Activated CD8-positive, alpha-beta memory T cell treated with anti-CD3 and anti-CD28 coated beads, Interleukin-2, amount 50 U/mL, for 1 hour (primary cell): ENCODE results near the gene DOCK7.
"Not testable (repeated sequence)": the region's sequence is repeated elsewhere in the genome, so short reads cannot be mapped to it uniquely, and the experiment has no call there.

ENCODE experiments used
- DNase-seq: peaks from one replicate; pipeline ENCODE4 v3.0.0-alpha.2; 2020; ENCODE audit errors: extremely low read depth

The DOCK7 gene, protein sequence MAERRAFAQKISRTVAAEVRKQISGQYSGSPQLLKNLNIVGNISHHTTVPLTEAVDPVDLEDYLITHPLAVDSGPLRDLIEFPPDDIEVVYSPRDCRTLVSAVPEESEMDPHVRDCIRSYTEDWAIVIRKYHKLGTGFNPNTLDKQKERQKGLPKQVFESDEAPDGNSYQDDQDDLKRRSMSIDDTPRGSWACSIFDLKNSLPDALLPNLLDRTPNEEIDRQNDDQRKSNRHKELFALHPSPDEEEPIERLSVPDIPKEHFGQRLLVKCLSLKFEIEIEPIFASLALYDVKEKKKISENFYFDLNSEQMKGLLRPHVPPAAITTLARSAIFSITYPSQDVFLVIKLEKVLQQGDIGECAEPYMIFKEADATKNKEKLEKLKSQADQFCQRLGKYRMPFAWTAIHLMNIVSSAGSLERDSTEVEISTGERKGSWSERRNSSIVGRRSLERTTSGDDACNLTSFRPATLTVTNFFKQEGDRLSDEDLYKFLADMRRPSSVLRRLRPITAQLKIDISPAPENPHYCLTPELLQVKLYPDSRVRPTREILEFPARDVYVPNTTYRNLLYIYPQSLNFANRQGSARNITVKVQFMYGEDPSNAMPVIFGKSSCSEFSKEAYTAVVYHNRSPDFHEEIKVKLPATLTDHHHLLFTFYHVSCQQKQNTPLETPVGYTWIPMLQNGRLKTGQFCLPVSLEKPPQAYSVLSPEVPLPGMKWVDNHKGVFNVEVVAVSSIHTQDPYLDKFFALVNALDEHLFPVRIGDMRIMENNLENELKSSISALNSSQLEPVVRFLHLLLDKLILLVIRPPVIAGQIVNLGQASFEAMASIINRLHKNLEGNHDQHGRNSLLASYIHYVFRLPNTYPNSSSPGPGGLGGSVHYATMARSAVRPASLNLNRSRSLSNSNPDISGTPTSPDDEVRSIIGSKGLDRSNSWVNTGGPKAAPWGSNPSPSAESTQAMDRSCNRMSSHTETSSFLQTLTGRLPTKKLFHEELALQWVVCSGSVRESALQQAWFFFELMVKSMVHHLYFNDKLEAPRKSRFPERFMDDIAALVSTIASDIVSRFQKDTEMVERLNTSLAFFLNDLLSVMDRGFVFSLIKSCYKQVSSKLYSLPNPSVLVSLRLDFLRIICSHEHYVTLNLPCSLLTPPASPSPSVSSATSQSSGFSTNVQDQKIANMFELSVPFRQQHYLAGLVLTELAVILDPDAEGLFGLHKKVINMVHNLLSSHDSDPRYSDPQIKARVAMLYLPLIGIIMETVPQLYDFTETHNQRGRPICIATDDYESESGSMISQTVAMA (N-terminal part only)

DNA sequence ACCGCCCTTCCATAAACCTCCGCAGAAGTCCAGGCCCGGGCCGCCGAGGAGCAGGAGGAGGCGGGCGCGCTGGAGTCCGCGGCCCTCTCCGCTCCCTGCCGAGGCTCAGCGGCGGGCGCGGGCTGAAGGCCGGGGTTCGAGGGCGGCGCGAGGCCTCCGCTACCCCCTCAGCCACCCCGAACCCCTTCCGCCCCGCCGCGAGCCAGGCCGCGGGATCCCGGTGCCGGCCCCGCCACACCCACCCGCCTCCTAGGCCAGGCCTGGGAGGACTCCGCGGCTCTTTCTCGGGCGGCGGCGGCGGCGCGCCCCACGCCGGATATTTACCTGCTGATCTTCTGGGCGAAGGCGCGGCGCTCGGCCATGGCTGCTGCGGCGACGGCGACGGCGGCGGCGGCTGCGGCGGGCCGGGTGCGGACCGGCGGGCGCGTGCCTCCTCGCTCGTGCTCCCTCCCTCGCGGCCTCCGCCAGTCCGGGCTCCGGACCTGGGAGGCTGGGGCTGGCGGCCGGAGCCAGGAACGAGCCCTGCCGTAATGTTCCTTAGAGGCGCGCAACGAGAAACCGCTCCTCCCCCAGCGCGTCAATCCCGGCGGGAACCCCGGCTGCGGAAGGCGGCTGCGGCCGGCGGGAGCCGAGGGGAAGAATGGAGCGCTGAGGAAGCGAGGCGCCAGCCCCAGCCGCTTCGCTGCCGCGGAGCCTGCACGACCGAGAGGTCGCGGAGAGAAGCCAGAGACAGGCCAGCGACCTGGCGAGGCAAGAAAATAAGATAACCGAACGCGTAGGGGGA lies at the start of gene DOCK7:
TSS of gene DOCK7 (minus strand) at position 484 of the 784 bp plus-strand sequence. CDS start at position 362, 122 bp downstream.
- peak; percentile 1 for DNase-seq

DNA sequence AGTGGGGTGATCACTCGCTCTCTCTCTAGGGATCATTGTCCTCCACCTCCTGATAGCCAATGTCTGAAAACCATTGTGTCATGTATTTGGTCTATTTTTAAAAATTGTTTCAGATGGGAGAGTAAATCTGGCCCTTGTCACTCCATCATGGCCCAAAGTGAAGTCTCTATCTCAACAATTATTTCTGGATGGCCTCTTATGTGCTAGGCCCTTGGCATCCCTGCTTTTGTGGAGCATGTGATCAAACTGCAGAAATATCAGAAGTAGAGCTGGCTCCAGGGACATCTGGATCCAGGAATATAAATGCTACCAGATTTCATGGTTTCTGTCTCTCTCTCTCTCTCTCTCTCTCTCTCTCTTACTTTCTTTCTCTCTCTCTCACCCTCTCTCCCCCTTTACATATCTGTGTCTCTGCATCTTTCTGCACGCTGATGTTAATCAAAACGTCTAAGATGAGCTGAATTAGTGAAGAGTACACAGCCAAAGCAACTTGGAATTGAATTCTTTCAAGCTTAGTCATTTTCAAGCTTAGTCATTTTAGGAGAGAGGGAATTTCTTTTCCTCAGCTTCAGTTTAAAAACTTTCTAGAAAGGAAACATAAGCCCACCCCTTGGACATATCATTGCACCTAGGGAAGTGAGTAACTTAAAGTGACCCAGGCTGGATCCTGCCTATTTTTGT lies 47.4 kb upstream of the DOCK7 start:
- DNase-seq = no peak

GRCh38 chr1:62732331-62732730 lies 44.1 kb upstream of the DOCK7 start:
- no peak for DNase-seq

DNA sequence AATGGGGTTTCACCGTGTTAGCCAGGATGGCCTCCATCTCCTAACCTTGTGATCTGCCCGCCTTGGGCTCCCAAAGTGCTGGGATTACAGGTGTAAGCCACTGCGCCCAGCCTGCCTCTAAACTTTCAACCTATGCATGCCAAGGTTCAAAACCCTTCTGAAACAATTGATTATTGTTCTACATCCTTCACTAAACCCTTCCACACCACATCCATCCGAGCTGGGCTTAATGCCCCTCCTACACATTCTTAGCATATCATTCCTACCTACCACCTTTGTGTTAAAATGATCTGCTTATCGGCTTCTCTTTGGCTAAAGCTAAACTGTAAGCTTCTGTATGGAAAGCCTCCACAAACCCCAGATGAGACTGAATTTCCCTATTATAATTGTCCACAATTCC lies 40.8 kb upstream of the DOCK7 start:
- DNase-seq = no peak

GRCh38 chr1:62727656-62728407 lies 39.6 kb upstream of the DOCK7 start:
- no peak for DNase-seq

DNA sequence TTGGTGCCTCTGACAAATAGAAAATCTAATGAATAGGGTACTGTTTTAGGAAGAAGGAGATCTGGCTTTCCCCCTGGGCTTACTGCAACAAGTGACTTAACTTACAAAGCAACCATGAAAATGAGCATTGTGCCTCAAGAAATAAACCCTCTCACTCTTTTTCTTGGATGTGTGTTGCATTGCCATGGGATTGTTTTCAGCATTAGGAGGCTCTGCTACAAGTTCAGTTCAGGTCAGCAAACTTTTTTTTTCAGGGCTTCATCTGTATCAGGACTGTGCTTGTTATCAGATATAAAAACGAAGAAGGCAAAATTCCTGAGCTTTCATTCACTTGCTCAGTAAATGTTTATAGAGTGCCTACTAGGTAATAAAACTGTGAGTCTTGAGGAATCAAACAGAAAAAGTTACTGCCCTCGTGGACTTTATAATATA lies 37.8 kb upstream of the DOCK7 start:
- no peak for DNase-seq

DNA sequence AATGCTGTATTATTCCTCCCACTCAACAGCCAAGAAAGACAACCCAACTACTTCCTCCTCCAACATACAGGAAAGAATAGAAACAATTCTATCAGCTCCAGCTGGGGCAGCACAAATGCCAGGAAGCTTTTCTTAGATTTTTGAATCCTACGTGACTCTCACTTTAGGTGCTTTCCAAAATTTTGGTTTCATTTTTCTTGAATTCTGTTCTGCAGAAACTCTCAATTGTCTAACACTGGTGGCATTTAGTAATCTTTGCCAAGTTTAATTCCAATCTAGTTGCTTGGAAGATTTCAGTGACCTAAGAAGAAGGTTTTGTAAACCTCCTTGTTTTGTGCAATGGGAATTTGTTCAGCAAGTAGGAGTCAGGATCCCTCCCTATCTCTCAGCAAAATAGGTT lies 37.1 kb upstream of the DOCK7 start:
- DNase-seq = no peak

DNA sequence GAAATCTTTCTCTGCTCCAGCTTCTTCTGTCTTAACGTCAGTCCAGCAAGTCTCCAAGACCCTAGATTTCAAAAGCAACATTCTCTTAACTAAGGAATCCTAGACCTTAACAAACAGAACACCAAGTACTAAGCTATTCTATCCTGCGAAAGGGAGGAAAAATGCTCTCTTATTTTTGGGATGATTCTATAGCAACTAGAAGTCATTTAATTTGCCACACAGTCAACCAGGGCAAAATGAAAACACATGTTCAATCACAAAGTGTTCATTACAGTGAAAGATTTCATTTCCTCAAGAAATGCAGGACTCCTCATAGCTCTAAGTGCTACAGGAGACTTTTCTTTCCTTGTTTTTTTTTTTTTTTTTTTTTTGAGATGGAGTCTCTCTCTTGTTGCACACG lies 36.2 kb upstream of the DOCK7 start:
- no peak for DNase-seq

DNA sequence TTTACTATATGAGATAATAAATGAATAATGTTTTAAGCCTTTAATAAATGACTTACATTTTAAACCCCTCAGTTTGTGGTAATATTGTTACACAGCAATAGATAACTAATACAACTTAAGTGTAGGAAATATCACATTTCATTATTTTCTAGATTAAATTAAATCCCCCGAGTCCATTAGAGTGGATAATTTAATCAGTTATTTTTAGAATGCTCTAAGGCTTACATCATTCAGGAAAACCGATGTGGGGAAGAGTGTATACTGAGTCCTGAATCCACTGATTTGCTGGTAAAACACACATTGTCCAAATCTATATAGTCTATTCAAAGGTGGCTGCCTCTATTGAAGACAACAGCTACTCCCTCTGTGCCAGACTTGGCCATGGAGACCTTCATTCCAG lies 35.7 kb upstream of the DOCK7 start:
- no peak for DNase-seq

DNA sequence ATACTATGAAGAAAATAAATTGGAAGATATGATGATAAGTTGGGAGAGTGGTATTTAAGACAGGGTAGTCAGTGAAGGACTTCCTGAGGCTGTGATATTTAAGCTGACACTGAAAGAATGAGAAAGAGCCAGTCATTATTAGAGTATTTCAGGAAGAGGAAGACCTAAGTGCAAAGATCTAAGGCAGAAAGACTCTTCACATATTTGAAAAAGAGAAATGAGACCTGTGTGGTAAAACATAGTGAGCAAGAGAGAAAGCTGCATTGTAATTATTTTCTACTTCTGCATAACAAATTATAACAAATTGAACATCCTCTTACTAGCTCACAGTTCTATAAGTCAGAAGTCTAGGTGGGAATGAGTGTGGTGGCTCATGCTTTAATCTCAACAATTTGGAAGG lies 34.6 kb upstream of the DOCK7 start:
- no peak for DNase-seq

- no peak for DNase-seq
These were observed 32.9 kb upstream of the DOCK7 start for GRCh38 chr1:62720946-62721554.

- not testable (repeated sequence) for DNase-seq
These were observed 30.2 kb upstream of the DOCK7 start for GRCh38 chr1:62718400-62718799.

DNA sequence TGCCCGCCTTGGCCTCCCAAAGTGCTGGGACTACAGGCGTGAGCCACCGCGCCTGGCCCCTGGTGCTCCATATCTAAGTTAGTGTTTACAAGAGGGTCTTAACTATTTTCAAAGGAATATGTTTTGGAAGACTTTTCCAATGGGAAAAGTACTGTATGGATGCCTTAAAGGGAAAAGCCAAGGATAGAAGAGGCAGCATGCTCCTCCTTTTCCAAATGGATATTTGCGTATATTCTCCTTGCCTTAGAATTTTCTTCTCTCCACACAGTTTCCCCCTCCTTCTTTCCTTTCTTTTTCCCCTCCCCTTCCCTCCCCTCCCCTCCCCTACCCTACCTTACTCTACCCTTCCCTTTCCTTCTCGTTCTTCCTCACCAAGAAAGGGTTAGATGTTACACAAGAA lies 29.3 kb upstream of the DOCK7 start:
- no peak for DNase-seq

DNA sequence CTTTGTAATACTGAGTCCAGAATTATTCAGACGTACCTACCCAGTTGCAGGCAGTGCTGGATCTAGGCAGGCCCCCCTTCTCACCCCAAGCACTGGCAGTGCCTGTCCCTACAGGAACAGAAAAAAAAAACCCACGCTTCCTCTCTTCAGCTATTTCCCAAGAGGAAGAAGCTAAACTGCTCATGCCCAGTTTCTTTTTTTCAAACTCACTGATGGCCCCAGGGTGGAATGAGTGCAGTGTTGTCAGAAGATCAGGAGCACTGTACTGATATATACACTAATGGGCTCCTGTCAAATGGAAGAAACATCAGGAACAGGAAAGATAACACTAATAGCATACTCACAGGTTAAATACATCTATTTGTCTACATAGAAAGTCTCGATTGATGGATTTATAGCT lies 28.2 kb upstream of the DOCK7 start:
- no peak for DNase-seq

GRCh38 chr1:62712336-62713243 lies 24.4 kb upstream of the DOCK7 start:
- DNase-seq = no peak

DNA sequence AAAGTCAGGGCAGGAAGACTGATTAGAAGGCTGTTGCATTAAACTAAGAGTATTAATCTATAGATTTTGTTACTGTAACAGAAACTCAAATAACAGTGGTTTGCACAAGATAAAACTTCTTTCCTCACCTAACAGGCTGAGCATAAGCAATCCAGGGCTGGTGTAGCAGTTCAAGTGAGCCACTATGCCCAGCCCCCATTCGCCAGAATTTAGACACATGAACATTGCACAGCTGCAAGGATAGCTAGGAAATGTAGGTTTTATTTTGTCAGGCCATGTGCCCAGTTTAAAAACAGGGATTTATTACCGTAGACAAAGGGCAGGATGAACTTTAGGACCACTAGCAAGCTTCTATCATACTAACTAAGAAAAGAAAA lies 19.5 kb upstream of the DOCK7 start:
- no peak for DNase-seq

- DNase-seq = no peak
These were observed 19.0 kb upstream of the DOCK7 start for GRCh38 chr1:62706985-62707743.

GRCh38 chr1:62698161-62698560 lies 10.0 kb upstream of the DOCK7 start:
- not testable (repeated sequence) for DNase-seq
